ENCODE measurements around the gene PHACTR1. TPM values are rescaled to one million over a fixed set of nuclear protein-coding genes. Genes with fewer than 3 reads are reported as not detected.

The PHACTR1 gene
- total and polyA plus RNA-seq, 12 donors = 6.3 to 150 (median 79.9) TPM

- Histone ChIP-seq H3K9me3 (no peaks in the 10 kb centered on the region), H3K27ac (no peak overlapping the region), H3K4me1 (no peaks in the 10 kb centered on the region), H3K27me3 (peaks cover 0 to 15% (median 4%) of the 10 kb centered on the region in 7 donors), H3K36me3 (no peaks in the 10 kb centered on the region), H3K4me3 (no peak overlapping the region)
- 84 to 85% methylated on average over 5 of the region's 5 CpGs for WGBS, 2 donors
- no peak for TF ChIP-seq CTCF (IDR thresholded peaks at IDR 0.05)
- ATAC-seq = no peak
- intact Hi-C loops (cut with DNase I) = no loop called here
- no peak for DNase-seq
Measured at GRCh38 chr6:12782136-12782535, 65.6 kb downstream of the PHACTR1 start.

GRCh38 chr6:12785301-12785700 is 68.7 kb downstream of the PHACTR1 start:
- no peak for TF ChIP-seq CTCF (IDR thresholded peaks at IDR 0.05)
- WGBS, 2 donors = 82 to 87% methylated on average over 5 of the region's 5 CpGs
- no peak for ATAC-seq
- Histone ChIP-seq H3K4me1 (no peaks in the 10 kb centered on the region), H3K27me3 (peaks cover 0 to 8% (median 0%) of the 10 kb centered on the region in 7 donors), H3K4me3 (no peak overlapping the region), H3K36me3 (no peaks in the 10 kb centered on the region), H3K9me3 (no peaks in the 10 kb centered on the region), H3K27ac (no peak overlapping the region)
- no peak for DNase-seq
- intact Hi-C loops (cut with DNase I) = no loop called here

- Histone ChIP-seq H3K27me3 (peaks cover 0 to 4% (median 0%) of the 10 kb centered on the region in 7 donors), H3K36me3 (no peaks in the 10 kb centered on the region), H3K9me3 (no peaks in the 10 kb centered on the region), H3K4me3 (no peak overlapping the region), H3K27ac (no peak overlapping the region), H3K4me1 (no peaks in the 10 kb centered on the region)
- 77 to 86% methylated on average over 4 of the region's 4 CpGs for WGBS, 2 donors
- ATAC-seq (no peak), DNase-seq (no peak)
- no peak for TF ChIP-seq CTCF (IDR thresholded peaks at IDR 0.05)
- intact Hi-C loops (cut with DNase I) = no loop called here
Measured at GRCh38 chr6:12785921-12786320, 69.4 kb downstream of the PHACTR1 start.

GRCh38 chr6:12791371-12791770 is 74.8 kb downstream of the PHACTR1 start:
- Histone ChIP-seq H3K27me3 (peaks cover 0 to 3% (median 0%) of the 10 kb centered on the region in 7 donors), H3K4me1 (no peaks in the 10 kb centered on the region), H3K9me3 (no peaks in the 10 kb centered on the region), H3K27ac (no peak overlapping the region), H3K36me3 (no peaks in the 10 kb centered on the region), H3K4me3 (no peak overlapping the region)
- ATAC-seq = no peak
- intact Hi-C loops (cut with DNase I) = no loop called here
- no peak for TF ChIP-seq CTCF (IDR thresholded peaks at IDR 0.05)
- no peak for DNase-seq
- WGBS, 2 donors = 82 to 88% methylated on average over 6 of the region's 6 CpGs
